HepG2 (cell line): ENCODE measurements around the gene C17orf58. TPM values are rescaled to one million over a fixed set of nuclear protein-coding genes. Genes with fewer than 3 reads are reported as not detected.

Source experiments
- AKAP8 ChIP-seq: sonication (generic); formaldehyde crosslinking; IDR thresholded peaks from 2 replicates; pipeline ENCODE4 v1.5.1; 2020; ENCODE audit warnings: mild to moderate bottlenecking, missing genetic modification reagents
- BCL3 ChIP-seq: sonication (generic); formaldehyde crosslinking; IDR thresholded peaks from 2 replicates; pipeline ENCODE4 v1.5.1; 2020; ENCODE audit warnings: mild to moderate bottlenecking, missing genetic modification reagents, moderate library complexity
- EEA1 ChIP-seq: sonication (generic); formaldehyde crosslinking; IDR thresholded peaks from 2 replicates; pipeline ENCODE4 v1.5.1; 2020; ENCODE audit warnings: mild to moderate bottlenecking, missing genetic modification reagents, borderline replicate concordance
- HHEX ChIP-seq: IDR thresholded peaks from 2 replicates; pipeline ENCODE4 v1.6.1; 2016; ENCODE audit warnings: control low read depth
- HMGA1 ChIP-seq: sonication (generic); formaldehyde crosslinking; conservative IDR thresholded peaks from 2 replicates; pipeline ENCODE4 v1.4.0; 2020; ENCODE audit warnings: missing genetic modification reagents
- IRF9 ChIP-seq: sonication (generic); formaldehyde crosslinking; IDR thresholded peaks from 2 replicates; pipeline ENCODE4 v1.8.0; 2022; ENCODE audit warnings: missing genetic modification reagents, mild to moderate bottlenecking, borderline replicate concordance
- ISL2 ChIP-seq: sonication (generic); formaldehyde crosslinking; IDR thresholded peaks from 2 replicates; pipeline ENCODE4 v1.5.0; 2020; ENCODE audit warnings: missing genetic modification reagents
- KDM3A ChIP-seq: IDR thresholded peaks from 2 replicates; pipeline ENCODE4 v1.6.1; 2018; ENCODE audit warnings: low read depth, missing compliant biosample characterization
- KDM5A ChIP-seq: fragments of 200-600 bp; sonication (generic); IDR thresholded peaks from 2 replicates; pipeline ENCODE4 v1.7.0; 2018; ENCODE audit warnings: antibody characterized with exemption, mild to moderate bottlenecking, low read length, borderline replicate concordance
- LBX2 ChIP-seq: sonication (generic); formaldehyde crosslinking; IDR thresholded peaks from 2 replicates; pipeline ENCODE4 v1.5.0; 2020; ENCODE audit warnings: missing genetic modification reagents, mild to moderate bottlenecking, borderline replicate concordance
- MEIS1 ChIP-seq: sonication (generic); formaldehyde crosslinking; IDR thresholded peaks from 2 replicates; pipeline ENCODE4 v1.9.0; 2021; ENCODE audit warnings: mild to moderate bottlenecking, missing genetic modification reagents, moderate library complexity, borderline replicate concordance
- MIER2 ChIP-seq: IDR thresholded peaks from 2 replicates; pipeline ENCODE4 v1.6.1; 2016; ENCODE audit warnings: missing biosample characterization, missing genetic modification reagents
- MZF1 ChIP-seq: sonication (generic); formaldehyde crosslinking; IDR thresholded peaks from 2 replicates; pipeline ENCODE4 v1.8.1; 2023; ENCODE audit warnings: mild to moderate bottlenecking, missing genetic modification reagents, borderline replicate concordance
- NCOA5 ChIP-seq: sonication (generic); formaldehyde crosslinking; IDR thresholded peaks from 2 replicates; pipeline ENCODE4 v1.4.0; 2020; ENCODE audit warnings: missing genetic modification reagents
- NFIC ChIP-seq: IDR thresholded peaks from 2 replicates; pipeline ENCODE4 v1.6.1; 2012; ENCODE audit warnings: mild to moderate bottlenecking, low read length, inconsistent platforms
- POGZ ChIP-seq: sonication (generic); formaldehyde crosslinking; IDR thresholded peaks from 2 replicates; pipeline ENCODE4 v1.4.0; 2020; ENCODE audit warnings: mild to moderate bottlenecking, missing genetic modification reagents
- SMYD3 ChIP-seq: sonication (generic); formaldehyde crosslinking; IDR thresholded peaks from 2 replicates; pipeline ENCODE4 v1.8.1; 2023; ENCODE audit warnings: mild to moderate bottlenecking, missing genetic modification reagents
- TRIM24 ChIP-seq: sonication (generic); formaldehyde crosslinking; IDR thresholded peaks from 2 replicates; pipeline ENCODE4 v1.8.0; 2022; ENCODE audit warnings: mild to moderate bottlenecking, missing genetic modification reagents
- ZGPAT ChIP-seq: IDR thresholded peaks from 2 replicates; pipeline ENCODE4 v1.6.1; 2016; ENCODE audit warnings: mild to moderate bottlenecking
- ZNF30 ChIP-seq: sonication (generic); formaldehyde crosslinking; IDR thresholded peaks from 2 replicates; pipeline ENCODE4 v1.5.0; 2020; ENCODE audit warnings: mild to moderate bottlenecking, missing genetic modification reagents
- ZNF510 ChIP-seq: sonication (generic); formaldehyde crosslinking; IDR thresholded peaks from 2 replicates; pipeline ENCODE4 v1.4.0; 2020; ENCODE audit warnings: low read depth, mild to moderate bottlenecking, missing genetic modification reagents
- ZNF766 ChIP-seq: sonication (generic); formaldehyde crosslinking; IDR thresholded peaks from 2 replicates; pipeline ENCODE4 v1.5.0; 2020; ENCODE audit warnings: missing genetic modification reagents, borderline replicate concordance
- ZNF784 ChIP-seq: sonication (generic); formaldehyde crosslinking; IDR thresholded peaks from 2 replicates; pipeline ENCODE4 v1.5.1; 2020; ENCODE audit warnings: missing genetic modification reagents, mild to moderate bottlenecking, borderline replicate concordance
- ZSCAN31 ChIP-seq: sonication (generic); formaldehyde crosslinking; IDR thresholded peaks from 2 replicates; pipeline ENCODE4 v1.5.0; 2020; ENCODE audit warnings: low read depth, mild to moderate bottlenecking, missing genetic modification reagents
- polyA plus RNA-seq, 8 experiments: library from polyadenylated mRNA; depleted of rRNA in 3 of 8; stranded (reverse) in 7 of 8; unstranded in 1 of 8; fragments of >200 nt; fragmentation: Illumina TruSeq in 4 of 8; extraction: Trizol in 4 of 8; gene quantifications; 2 replicates each; pipeline versions ENCODE4 v1.2.1 to v1.2.3, GENCODE V29; 2011 to 2016; ENCODE audit warnings: low read depth in 4 of 8, missing spikeins in 1 of 8, mixed read lengths in 1 of 8; ENCODE audit not compliant: insufficient read depth in 1 of 8
- total RNA-seq, 5 experiments: library from RNA; depleted of rRNA; stranded (reverse); fragments of >200 nt; fragmentation: Illumina TruSeq; extraction: Trizol; gene quantifications; 2 replicates each; pipeline ENCODE4 v1.2.3, GENCODE V29; 2016; ENCODE audit warnings: low read depth in 1 of 5

The C17orf58 gene
- total and polyA plus RNA-seq, 2 of the 13 experiments (the other 11 are each of a cell fraction or from before 2014, with no cell fraction given) = 15.6 to 15.8 TPM

- TF ChIP-seq EEA1 (CRISPR knock-in tag) (peak; percentile 90; the same call in 1 of the 2 replicates), ZNF766 (peak; percentile 98), LBX2 (CRISPR knock-in tag) (no peak), HHEX (CRISPR knock-in tag) (peak; percentile 16; the same call in 1 of the 2 replicates), TRIM24 (no peak), POGZ (CRISPR knock-in tag) (peak; percentile 89), NFIC (no peak; the same call in 1 of the 2 replicates), NCOA5 (CRISPR knock-in tag) (no peak), BCL3 (CRISPR knock-in tag) (peak; percentile 87; the same call in 1 of the 2 replicates), ZNF784 (peak; percentile 64; the same call in 1 of the 2 replicates), ZNF510 (CRISPR knock-in tag) (peak; percentile 67; the same call in 1 of the 2 replicates), MIER2 (CRISPR knock-in tag) (peak; percentile 80), SMYD3 (CRISPR knock-in tag) (peak; percentile 94; the same call in 1 of the 2 replicates), IRF9 (CRISPR knock-in tag) (peak; percentile 90), AKAP8 (CRISPR knock-in tag) (no peak), MZF1 (CRISPR knock-in tag) (peak; percentile 94; the same call in 1 of the 2 replicates), ZSCAN31 (peak; percentile 99), HMGA1 (CRISPR knock-in tag) (no peak), MEIS1 (no peak; the same call in none of the 2 replicates), ZNF30 (peak; percentile 88), KDM3A (peak; percentile 70), ZGPAT (CRISPR knock-in tag) (peak; percentile 99), ISL2 (CRISPR knock-in tag) (peak; percentile 88), KDM5A (0 out of 2 replicates have a peak, but pooled peaks have one; percentile 31)
Observed at GRCh38 chr17:68019675-68020408, 23.6 kb upstream of the C17orf58 start (continued).
